Stimulated activated CD4-positive, alpha-beta T cell treated with anti-CD3 and anti-CD28 coated beads, Interleukin-15, amount 100 ng/mL, for 48 hours (primary cell): ENCODE data around the gene SHROOM4.

Experiments used
- DNase-seq, 2 donors: peaks; one replicate each; pipeline ENCODE4 v3.0.0-alpha.2; 2020; ENCODE audit warnings: low read depth in 2 of 2

Gene SHROOM4

GRCh38 chrX:50705042-50705441 lies 109.0 kb downstream of the SHROOM4 start:
- DNase-seq = no peak

- no peak for DNase-seq
Measured at GRCh38 chrX:50704360-50704759, 109.6 kb downstream of the SHROOM4 start.

- no peak for DNase-seq
Measured at GRCh38 chrX:50700921-50701320, 113.1 kb downstream of the SHROOM4 start.

GRCh38 chrX:50698944-50699343 lies 115.0 kb downstream of the SHROOM4 start:
- no peak for DNase-seq

GRCh38 chrX:50697691-50698090 lies 116.3 kb downstream of the SHROOM4 start:
- DNase-seq = no peak

- DNase-seq = no peak
Measured at GRCh38 chrX:50691820-50692219, 122.2 kb downstream of the SHROOM4 start.

- DNase-seq = no peak
Measured at GRCh38 chrX:50684871-50685270, 129.1 kb downstream of the SHROOM4 start.

GRCh38 chrX:50680990-50681389 lies 133.0 kb downstream of the SHROOM4 start:
- no peak for DNase-seq

- DNase-seq = no peak
Measured at GRCh38 chrX:50677789-50678188, 136.2 kb downstream of the SHROOM4 start.

GRCh38 chrX:50671661-50672060 lies 142.3 kb downstream of the SHROOM4 start:
- DNase-seq = no peak

GRCh38 chrX:50668860-50669259 lies 145.1 kb downstream of the SHROOM4 start:
- DNase-seq = no peak

GRCh38 chrX:50648156-50648555 lies 165.8 kb downstream of the SHROOM4 start:
- DNase-seq = no peak

GRCh38 chrX:50644496-50644895 lies 169.5 kb downstream of the SHROOM4 start:
- DNase-seq = no peak

GRCh38 chrX:50643525-50644137 lies 170.4 kb downstream of the SHROOM4 start:
- no peak for DNase-seq

GRCh38 chrX:50638123-50638522 lies 175.9 kb downstream of the SHROOM4 start:
- DNase-seq = no peak

- DNase-seq = no peak
Measured at GRCh38 chrX:50635817-50636365, 178.1 kb downstream of the SHROOM4 start.

GRCh38 chrX:50635162-50635561 lies 178.8 kb downstream of the SHROOM4 start:
- no peak for DNase-seq

GRCh38 chrX:50629774-50630173 lies 184.2 kb downstream of the SHROOM4 start:
- DNase-seq = no peak

GRCh38 chrX:50627696-50628095 lies 186.3 kb downstream of the SHROOM4 start:
- no peak for DNase-seq

- no peak for DNase-seq
Measured at GRCh38 chrX:50626432-50626831, 187.6 kb downstream of the SHROOM4 start.

GRCh38 chrX:50622751-50623150 lies 191.2 kb downstream of the SHROOM4 start:
- no peak for DNase-seq

- no peak for DNase-seq
Measured at GRCh38 chrX:50618788-50619558, 195.0 kb downstream of the SHROOM4 start.

GRCh38 chrX:50617183-50617582 lies 196.8 kb downstream of the SHROOM4 start:
- DNase-seq = no peak
